PC-9 (cell line): ENCODE data around the gene ANKUB1.

Experiments
- EZH2 ChIP-seq: fragments of 200-600 bp; sonication (generic); IDR thresholded peaks from 2 replicates; pipeline ENCODE4 v1.8.0; 2017; ENCODE audit warnings: antibody characterized with exemption, low read depth
- TF ChIP-seq, protein P1 (sequence below): fragments of 200-600 bp; sonication (generic); conservative IDR thresholded peaks from 2 replicates; pipeline ENCODE4 v1.6.1; 2017; ENCODE audit warnings: mixed run types, antibody characterized with exemption, mild to moderate bottlenecking, moderate library complexity

DNA sequence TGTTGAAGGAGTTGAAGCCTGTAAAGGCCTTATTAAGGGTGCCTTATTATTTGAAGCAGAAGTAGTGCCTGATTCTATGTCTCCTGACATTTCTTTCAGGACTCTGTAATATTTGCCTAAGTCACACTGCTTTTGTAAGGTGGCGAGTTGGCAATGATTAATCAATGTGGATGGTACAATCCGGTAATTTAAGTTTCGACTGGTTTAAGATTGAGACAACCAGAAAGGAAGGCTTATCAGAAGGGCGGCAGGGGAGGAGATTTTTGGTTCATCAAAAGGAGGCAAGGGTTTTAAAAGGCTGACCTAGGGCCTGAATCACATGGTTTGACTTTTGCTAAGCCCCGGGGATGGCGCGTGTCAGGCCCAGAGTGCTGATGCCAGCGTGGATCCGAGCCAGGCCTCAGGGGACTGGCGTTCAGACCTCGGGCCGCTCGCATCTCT, 19.8 kb upstream of the ANKUB1 start:
- TF ChIP-seq, protein P1, sequence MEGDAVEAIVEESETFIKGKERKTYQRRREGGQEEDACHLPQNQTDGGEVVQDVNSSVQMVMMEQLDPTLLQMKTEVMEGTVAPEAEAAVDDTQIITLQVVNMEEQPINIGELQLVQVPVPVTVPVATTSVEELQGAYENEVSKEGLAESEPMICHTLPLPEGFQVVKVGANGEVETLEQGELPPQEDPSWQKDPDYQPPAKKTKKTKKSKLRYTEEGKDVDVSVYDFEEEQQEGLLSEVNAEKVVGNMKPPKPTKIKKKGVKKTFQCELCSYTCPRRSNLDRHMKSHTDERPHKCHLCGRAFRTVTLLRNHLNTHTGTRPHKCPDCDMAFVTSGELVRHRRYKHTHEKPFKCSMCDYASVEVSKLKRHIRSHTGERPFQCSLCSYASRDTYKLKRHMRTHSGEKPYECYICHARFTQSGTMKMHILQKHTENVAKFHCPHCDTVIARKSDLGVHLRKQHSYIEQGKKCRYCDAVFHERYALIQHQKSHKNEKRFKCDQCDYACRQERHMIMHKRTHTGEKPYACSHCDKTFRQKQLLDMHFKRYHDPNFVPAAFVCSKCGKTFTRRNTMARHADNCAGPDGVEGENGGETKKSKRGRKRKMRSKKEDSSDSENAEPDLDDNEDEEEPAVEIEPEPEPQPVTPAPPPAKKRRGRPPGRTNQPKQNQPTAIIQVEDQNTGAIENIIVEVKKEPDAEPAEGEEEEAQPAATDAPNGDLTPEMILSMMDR: no peak
- no peak for TF ChIP-seq EZH2
